Globus pallidus (tissue), 1 donor: Measurements from ENCODE around the gene CHP2.
"Not testable (repeated sequence)": the region's sequence is repeated elsewhere in the genome, so short reads cannot be mapped to it uniquely, and the experiment has no call there.

Source experiments
- DNase-seq: peaks from one replicate; pipeline ENCODE4 v3.0.0-alpha.2; 2015; ENCODE audit warnings: low spot score

CHP2 gene

DNA sequence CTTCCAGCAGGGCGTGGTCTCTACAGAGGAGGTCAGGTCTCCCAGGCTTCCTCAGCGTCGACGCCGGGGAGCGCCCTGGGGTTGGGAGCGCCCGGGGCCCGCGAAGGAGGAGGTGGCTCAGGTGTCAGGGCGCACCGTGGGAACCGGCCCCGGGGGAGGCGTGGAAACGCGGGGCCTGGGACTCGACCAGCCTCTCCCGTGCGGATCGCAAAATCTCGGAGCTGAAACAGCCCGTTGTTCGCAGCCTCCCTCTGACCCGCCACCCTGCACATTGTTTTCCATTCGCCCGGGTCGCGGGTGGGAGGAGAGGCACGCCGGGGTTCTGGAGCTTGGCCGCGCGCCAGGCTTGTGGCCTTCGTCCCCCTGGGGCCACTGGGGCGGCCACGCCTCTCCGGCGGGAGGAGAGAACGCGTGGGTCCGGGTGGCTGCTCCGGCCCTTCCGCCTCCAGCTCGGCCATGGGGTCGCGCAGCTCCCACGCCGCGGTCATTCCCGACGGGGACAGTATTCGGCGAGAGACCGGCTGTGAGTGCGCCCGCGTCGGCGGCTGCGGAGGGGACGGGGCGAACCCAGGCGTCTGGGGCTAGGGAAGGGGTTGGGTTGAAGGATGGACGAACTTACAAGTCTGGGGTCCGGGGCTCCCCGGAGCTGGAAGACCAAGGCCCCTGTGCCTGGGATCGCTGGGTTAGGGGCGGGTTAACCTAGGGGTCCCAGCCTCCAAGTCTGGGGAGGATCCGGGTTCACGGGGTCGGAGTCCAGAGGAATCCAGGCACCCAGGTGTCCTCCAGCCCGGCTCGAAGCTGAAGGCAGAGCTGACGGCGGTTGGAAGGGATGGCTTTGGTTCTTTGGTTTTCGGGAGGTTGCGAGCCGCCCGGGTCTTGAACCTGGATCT lies at the start of gene CHP2:
TSS of gene CHP2 (plus strand) at position 433 of the 890 bp plus-strand sequence. CDS start at position 457, 24 bp downstream.
- no peak for DNase-seq

DNA sequence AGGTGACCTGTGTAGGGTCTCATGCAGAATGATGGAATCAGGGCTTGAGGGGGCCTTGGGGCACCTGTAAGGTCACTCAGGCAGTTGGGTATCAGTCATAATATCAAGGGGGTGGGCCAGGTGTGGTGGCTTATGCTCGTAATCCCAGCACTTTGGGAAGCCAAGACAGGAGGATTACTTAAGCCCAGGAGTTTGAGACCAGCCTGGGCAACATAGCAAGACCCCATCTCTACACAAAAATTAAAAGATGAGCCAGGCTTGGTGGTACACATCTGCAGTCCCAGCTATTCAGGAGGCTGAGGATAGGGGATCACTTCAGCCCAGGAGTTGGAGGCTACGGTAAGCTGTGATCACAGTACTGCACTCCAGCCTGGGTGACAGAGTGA lies 49.3 kb upstream of the CHP2 start:
- no peak for DNase-seq

DNA sequence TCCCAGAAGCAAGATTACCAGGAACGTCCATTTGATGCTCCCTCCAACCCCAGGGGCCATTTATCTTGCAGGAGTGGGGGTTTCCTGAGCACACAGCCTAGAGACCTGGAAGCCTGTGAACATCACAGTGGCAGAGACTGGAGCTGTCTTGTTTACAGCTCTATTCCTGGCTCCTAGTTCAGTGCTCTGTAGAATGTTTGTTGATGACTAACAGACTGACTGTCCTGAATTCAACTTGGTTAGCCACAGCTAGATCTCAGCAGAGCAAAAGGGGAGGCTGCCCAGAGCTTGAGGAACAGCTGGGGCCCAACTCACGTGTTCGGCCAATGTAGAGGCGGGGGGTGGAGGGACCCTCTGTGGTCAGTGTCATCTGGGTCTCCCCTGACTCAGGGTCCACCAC lies 48.4 kb upstream of the CHP2 start:
- no peak for DNase-seq

DNA sequence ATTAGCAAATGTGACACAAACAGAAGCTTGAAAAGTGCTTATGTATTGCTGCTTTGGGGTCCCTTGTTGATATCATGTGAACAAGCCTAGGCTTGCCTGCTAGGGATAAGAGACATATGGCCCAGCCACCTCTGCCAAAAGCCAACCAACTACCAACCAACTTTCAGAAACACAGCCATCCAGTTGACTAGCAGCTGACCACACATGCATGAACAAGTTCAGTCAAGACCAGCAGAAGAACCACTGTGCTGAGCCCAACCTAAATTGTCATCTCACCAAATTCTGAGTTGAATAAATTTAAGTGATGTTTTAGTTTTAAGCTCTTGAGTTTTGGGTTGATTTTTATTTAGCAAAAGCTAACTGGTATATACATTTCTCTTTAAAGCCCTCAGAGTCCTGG lies 45.3 kb upstream of the CHP2 start:
- no peak for DNase-seq

DNA sequence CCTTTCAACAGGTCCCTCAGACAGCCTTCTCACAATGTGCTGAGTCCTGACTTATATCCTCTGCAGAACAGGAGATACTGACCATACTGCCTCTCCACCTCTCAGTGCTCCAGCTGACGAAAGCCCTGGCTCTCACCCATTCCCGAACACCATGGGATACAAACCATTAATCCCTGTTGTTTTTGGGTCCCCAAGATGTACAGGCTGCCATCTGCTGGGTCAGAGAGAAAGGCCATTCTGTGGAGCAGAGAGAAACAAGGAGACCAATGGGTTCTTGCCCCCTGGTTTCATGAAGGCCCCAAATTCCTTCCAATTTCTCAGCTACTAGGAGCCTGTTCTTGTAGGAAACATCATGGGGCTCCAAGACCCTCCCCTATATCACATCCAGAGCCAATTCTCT lies 44.8 kb upstream of the CHP2 start:
- DNase-seq, result no peak

DNA sequence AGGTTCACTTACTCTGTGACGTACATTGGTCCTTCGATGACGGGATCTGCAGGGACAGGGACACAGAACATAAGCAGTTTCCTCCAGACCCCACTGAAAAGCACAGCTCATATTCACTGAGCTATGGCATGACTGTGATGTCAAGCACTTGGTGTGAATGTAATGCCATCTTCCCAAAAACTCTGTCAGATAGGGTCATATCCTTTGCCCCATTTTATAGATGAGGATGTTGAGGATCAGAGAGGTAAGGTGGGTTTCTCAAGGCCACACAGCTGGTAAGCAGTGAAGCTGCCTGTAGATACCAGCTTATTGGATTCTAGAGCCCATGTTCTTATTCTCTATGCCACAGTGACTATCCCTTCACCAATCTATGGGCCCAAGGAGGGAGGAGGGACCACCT lies 44.3 kb upstream of the CHP2 start:
- no peak for DNase-seq

DNA sequence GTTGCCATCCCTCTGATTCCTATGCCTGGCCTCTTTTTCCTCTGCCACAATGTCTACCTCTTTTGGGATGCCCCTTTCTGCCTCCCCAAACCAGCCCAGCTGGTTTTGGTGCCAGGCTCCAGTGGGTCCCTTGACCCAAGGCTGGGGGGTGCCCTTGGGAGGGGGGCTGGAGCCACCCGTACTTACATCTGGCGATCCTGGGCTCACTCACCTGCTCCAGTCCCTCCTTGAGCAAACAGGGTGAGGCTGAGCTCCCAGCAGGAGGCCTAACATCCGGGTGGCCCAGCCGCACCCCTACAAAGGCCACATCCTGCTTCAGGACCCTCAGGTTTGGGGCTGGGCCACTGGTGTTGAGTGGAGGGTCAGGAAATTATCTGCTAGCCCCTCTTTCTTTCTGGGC lies 43.0 kb upstream of the CHP2 start:
- no peak for DNase-seq

DNA sequence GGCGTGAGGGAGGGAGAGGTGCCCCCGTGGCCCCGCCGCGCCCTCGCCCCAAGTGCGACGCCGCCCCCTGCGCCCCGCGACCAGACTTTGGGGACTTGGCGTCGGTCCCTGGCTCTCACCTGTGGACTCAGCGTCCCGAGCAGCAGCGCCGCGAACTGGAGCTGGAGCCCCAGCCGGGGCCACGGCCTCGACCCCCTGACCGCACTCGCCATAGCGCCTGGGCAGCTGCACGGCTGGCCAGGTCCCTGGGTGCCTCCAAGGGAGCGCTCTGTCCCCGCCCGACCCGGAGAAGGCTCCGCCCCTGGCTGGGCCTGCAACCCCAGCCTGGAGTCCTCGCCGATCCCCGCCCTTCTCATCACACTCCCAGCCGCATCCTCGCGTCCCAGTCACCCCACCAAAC lies 41.9 kb upstream of the CHP2 start, which contains the start of gene ERN2:
TSS of gene ERN2 (minus strand) at position 247 of the 400 bp plus-strand sequence. CDS start at position 212, 35 bp downstream.
- no peak for DNase-seq

DNA sequence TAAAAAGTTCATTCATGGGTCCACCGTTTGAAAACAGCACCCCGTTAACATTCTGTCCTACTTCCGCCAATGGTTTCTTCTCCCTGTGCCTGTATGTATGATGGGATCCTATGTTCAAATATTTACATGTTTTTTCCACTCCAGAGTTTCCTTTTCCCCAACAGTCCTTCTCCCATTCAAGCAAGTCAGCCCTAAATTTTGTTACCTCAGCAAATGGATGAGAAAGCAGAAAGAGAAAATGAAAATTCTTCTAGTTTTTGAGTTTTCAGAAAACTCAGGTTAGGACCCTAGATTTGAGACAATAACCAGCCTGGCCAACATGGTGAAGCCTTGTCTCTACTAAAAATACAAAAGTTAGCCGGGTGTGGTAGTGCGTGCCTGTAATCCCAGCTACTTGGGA lies 38.3 kb upstream of the CHP2 start:
- DNase-seq, result no peak

DNA sequence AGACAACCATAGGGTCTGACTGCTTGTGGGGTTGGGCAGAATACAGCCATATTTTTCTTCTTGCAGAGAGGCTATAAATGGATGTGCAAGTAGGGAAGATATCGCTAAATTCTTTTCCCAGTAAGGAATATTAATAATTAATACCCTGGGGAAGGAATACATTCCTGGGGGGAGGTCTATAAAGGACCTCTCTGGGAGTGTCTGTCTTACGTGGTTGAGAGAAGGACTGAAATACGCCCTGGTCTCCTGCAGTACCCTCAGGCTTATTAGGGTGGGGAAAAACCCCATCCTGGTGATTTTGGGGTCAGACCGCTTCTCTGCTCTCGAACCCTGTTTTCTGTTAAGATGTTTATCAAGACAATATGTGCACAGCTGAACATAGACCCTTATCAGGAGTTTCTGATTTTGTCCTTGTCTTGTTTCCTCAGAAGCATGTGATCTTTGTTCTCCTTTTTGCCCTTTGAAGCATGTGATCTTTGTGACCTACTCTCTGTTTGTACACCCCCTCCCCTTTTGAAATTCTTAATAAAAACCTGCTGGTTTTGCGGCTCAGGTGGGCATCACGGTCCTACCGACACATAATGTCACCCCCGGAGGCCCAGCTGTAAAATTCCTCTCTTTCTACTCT lies 32.1 kb upstream of the CHP2 start:
- not testable (repeated sequence) for DNase-seq

DNA sequence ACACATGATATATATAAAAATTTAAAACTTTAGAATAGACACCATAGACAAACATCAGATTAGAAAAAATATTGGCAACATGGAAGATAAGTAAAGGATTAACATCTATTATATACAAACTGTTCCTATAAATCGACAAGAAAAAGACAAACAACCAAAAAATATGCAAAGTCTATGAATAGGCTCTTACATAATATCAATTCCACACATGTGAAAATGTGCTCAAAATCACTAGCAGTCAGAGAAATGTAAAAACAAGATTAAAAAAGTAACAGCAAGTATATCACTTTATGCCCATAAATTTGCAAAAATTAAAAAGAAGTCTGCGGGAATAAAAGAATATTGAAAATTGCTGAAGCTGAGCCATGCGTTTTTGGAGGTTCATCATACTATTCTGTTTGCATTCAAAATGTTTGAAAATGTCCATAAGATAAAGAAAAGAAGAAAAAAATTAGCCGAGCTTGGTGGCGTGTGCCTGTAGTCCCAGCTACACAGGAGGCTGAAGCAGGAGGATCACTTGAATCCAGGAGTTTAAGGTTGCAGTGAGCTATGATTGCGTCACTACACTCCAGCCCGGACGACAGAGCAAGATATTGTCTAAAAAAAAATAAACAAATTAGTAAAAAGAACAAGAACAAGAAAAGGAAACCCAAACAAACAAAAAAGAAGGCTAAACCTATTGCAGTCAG lies 30.6 kb upstream of the CHP2 start:
- no peak for DNase-seq

DNA sequence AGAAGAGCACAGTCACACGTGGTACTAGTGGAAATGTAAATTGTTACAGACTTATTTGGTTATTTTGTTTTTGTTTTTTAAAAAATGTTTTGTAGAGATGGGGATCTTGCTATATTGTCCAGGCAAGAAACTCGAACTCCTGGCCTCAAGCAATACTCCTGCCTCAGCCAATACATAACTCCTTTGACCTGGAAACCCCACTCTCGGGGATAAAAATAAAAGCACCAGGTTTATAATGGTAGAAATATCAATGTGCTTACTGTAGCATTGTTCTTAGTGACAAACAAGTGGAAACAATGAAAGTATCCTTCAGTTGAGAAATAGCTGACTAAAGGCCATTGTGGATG lies 30.1 kb upstream of the CHP2 start:
- DNase-seq, result no peak

DNA sequence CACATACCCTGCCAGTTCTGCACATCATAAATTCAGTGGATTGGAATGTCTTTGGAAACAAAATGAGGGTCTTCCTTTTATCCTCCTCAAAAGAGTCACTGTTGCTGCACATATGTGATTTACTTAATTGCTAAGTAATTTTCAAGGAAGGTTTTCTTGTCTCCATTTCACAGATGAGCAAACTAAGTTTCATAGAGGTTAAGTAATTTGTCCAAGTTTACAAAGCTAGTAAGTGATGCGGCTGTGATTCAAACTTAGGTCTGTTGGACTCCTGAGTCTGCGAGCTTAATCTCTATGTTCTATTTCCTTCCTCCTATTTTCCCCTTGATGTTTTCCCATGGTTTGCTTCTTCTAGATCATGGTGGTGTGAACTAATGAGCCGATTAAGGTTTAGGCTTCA lies 28.1 kb upstream of the CHP2 start:
- DNase-seq, result no peak

DNA sequence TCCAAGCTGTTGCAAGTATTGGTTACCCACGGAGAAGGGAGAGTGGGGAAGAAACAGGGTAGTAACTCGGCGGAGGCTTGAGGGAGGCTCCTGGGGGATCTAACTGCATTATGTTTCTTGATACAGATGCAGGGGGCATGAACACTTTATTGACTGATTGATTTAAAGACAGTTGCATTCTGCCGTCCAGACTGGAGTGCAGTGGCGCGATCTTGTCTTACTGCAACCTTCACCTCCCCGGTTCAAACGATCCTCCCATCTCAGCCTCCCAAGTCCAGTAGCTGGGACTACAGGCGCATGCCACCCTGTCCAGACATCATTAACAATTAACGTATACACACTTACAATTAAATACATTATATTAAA lies 26.7 kb upstream of the CHP2 start:
- no peak for DNase-seq

DNA sequence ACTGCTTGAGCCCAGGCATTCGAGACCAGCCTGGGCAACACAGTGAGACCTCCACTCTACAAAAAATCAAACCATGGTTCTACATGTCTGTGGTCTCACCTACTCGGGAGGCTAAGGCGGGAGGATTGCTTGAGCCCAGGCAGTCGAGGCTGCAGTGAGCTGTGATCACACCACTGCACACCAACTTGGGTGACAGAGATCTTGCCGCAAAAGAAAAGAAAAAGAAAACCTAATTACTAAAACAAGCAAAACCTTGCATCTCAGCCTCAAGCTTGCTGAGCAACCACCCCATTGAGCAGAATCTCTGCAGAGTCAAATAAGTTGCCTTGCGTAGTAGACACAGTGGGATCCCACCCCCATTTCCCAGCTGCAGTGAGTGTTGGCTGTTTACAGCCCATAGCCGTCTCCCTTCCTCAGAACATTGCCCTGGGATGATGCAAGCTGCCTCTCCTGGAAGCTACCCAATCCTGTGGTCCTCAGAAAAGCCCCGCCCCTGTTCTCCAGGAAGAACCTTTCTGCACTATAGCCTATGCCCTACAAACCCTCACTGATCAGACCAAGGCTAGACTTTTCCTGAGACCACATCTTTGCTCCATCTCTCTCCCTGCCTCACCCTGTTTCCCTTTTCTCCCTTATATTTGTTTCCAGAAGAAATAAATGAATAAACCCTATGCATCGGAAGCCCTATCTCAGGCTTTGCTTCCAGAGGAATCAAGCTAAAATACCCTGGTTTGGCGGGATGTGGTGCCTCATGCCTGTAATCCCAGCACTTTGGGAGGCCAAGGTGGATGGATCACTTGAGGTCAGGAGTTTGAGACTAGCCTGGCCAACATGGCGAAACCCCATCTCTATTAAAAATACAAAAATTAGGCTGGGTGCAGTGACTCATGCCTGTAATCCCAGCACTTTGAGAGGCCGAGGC lies 25.1 kb upstream of the CHP2 start:
- DNase-seq, result no peak

DNA sequence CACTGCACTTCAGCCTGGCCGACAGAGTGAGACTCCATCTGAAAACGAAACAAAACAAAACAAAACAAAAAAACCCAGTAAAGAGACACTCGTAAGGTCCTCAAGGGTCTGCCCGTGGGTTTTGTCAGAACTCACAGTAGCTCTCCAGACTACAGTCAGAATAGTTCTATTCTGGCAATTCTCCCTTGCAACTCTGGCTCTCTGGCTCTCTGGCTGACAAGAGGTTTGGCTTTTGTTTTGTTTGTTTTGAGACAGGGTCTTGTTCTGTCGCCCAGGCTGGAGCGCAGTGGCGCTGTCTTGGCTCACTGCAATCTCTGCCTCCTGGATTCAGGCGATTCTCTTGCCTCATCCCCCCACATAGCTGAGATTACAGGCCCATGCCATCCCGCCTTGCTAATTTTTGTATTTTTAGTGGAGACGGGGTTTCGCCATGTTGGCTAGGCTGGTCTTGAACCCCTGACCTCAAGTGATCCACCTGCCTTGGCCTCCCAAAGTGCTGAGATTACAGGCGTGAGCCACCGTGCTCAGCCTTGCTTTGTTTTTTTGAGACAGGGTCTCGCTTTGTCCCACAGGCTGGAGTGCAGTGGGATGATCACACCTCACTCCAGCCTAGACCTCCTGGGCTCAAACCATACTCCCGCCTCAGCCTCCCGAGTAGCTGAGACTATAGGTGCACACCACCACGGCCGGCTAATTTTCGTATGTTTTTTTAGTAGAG lies 20.5 kb upstream of the CHP2 start:
- no peak for DNase-seq

DNA sequence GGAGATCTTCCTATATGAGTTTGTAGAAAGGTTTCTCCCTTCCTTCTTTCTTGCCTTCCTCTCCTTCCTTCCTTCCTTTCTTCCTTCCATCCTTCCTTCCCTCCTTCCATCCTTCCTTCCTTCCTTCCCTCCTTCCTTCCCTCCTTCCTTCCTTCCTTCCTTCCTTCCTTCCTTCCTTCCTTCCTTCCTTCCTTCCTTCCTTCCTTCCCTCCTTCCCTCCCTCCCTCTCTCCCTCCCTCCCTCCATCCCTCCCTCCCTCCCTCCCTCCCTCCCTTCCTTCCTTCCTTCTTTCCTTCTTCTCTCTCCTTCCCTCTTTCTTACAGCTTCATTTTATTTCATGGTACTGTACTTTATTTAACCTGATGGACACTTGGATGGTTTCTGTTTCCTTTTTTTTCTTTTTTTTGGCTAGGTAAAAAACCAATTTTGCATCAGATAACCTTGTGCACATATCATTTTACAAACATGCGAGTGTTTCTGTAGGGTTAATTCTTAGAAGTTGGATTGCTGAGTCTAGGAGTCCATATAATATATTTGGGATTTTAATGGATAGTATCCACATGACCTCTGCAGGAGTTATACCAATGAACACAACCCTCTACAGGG lies 17.3 kb upstream of the CHP2 start:
- DNase-seq, result not testable (repeated sequence)

DNA sequence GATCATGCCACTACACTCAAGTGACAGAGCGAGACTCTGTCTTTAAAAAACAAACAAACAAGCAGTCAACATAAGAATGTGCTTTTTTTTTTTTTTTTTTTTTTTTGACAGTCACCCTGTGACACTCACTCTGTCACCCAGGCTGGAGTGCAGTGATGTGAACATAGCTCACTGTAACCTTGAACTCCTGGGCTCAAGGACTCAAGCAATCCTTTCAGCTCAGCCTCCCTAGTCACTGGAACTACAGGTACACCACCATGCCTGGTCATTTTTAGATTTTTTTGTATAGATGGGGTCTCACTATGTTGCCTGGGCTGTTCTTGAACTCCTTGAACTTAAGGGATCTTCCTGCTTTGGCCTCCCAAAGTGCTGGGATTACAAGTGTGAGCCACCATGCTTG lies 15.3 kb upstream of the CHP2 start:
- no peak for DNase-seq

DNA sequence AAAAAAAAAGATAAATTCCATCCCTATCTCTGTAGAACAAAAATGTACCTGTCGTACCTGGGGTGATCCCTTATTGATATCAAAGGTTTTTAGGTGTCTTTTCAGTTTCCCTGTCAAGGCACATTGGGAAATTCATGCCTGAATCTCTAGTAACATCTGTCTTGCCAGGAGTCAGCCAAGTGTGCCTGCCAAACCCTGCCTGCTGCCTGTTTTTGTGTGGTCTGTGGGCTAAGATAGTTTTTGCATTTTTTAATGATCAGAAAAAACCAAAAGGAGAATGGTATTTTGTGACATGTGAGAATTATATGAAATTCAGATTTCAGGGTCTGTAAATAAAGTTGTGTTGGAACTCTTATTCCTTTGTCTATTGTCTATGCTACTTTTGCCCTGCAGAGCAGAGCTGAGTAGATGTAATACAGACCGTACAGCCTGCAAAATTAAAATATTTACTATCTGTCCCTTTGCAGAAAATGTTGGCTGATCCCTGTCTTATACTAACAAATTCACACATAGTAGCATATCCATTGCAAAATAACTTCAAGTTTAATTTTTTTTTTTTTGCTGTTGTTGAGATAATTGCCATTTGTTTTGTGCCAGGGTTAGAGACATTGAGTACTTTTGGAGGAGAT lies 13.0 kb upstream of the CHP2 start:
- DNase-seq, result no peak

DNA sequence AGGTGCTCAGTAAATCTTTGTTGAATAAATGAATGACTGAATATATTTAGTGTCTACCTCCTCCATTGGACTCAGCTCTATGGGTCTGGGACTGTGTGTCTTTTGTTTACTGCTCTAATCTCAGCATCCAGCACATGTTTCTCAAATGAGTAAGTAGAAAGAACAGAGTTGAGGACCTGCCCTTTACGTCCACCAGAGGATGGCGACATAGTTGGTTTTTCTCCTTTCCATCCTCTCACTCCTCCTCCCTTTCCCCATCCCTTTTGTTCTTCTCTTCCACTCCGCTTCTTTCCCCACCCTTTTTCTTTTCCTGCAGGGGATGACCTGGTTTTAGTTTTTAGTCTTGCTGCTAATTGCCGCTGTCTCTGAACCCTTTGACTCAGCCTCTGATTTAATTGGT lies 12.1 kb upstream of the CHP2 start:
- DNase-seq, result no peak
